AG04449 (cell line): ENCODE measurements around the gene MAD1L1.

ENCODE experiments used
- CTCF ChIA-PET: fragments of 350-600 bp; formaldehyde crosslinking; extraction: SDS; loops from one replicate; lab custom pipeline; 2021; ENCODE audit warnings: antibody characterized with exemption; lab: Yijun Ruan, JAX
- POLR2A ChIA-PET: fragments of 400-600, 350-600 bp; formaldehyde crosslinking; extraction: SDS; loops from one replicate; lab custom pipeline; 2020; ENCODE audit warnings: antibody characterized with exemption, inconsistent platforms; lab: Yijun Ruan, JAX
- DNase-seq: peaks from one replicate; pipeline ENCODE4 v3.0.0-alpha.2; 2010; ENCODE audit warnings: low read depth, low spot score
- H3K4me3 ChIP-seq: 2 replicates; pipeline ENCODE4 v1.5.1; 2011; ENCODE audit warnings: low read depth, mild to moderate bottlenecking, control low read depth, low read length
- CTCF ChIP-seq: IDR thresholded peaks from one replicate; pipeline ENCODE4 v1.5.1; 2011; ENCODE audit warnings: mild to moderate bottlenecking, moderate library complexity, low read length, control low read depth, inconsistent platforms; ENCODE audit not compliant: insufficient read depth; ENCODE audit errors: missing control alignments

The MAD1L1 gene

DNA sequence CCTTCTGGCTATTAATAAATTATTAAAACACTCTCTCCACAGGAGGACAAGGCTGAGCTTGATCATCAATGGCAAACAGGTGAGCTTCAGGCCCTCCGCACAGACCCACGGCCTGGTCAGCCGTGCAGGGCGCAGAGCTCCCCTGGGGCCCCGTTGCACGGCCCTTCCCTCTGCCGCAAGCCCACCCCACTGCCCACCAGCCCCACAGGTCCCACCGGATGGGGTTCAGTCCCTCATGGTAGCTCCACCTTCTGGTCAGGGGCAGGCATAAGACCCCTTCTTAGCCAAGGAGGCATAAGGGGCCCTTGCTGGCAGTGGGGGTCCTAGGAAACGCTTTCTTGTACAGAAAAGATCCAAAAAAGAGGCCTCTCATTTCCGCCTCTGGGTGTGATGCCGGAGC is 84.6 kb downstream of the MAD1L1 start:
- CTCF ChIA-PET: interaction anchor here (1.2 kb wide), 1 partner anchor 9 kb away, joined by 4 read pairs; no protein-coding TSS in a partner anchor
- no peak for DNase-seq
- POLR2A ChIA-PET: no interaction called here
- no peak overlapping the region for H3K4me3 ChIP-seq
- no peak for TF ChIP-seq CTCF

DNA sequence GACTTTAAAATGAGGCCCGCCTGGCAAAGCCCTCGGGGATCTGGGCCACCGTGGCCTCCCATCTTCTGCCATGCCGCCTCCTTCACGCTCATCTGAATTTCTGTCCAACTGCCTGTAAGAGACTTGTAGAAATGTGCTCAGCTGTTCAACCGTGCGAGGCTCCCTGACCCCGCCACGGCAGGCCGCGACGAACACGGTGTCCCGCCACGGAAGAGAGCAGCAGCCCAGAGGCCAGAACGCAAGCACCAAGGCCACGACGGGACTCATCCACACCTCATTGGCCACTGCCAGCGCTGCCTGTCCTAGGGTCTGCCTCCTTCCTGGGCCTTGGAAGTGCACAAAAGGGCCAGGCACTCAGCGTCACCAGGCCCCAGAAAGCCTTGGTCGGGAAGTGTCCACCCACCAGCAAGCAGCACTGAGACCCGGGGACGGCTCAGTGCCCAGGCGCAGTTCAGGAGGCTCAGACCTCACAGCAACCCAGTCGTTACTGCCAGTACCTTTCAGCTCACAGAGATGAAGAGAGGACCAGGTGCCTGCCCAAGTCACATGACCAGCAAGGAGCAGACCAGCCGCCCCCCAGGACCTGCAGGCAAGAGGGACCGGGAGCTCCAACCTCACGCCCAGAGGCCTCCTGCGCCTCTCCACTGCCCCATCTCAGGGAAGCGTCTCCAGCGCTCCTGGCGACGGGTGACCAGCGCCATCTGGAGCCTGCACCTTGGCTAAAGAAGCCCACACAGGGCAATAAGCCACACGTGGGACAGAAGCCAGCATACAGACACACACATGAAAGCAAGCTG is 85.9 kb downstream of the MAD1L1 start:
- TF ChIP-seq CTCF: no peak
- H3K4me3 ChIP-seq: no peak overlapping the region
- no peak for DNase-seq
- ChIA-PET POLR2A (no interaction called here), CTCF (interaction anchor here (1.2 kb wide), 1 partner anchor 11 kb away, joined by 4 read pairs; no protein-coding TSS in a partner anchor)

- CTCF ChIA-PET: interaction anchor here (0.9 kb wide), 2 partner anchors 8 to 233 kb away, joined by 3 to 4 read pairs; no protein-coding TSS in a partner anchor
- POLR2A ChIA-PET: no interaction called here
- H3K4me3 ChIP-seq: no peak overlapping the region
- no peak for TF ChIP-seq CTCF
- no peak for DNase-seq
These were observed 86.7 kb downstream of the MAD1L1 start for GRCh38 chr7:2145835-2146580.

- TF ChIP-seq CTCF: no peak
- H3K4me3 ChIP-seq: no peak overlapping the region
- no peak for DNase-seq
- POLR2A ChIA-PET: no interaction called here
- CTCF ChIA-PET: interaction anchor here (0.9 kb wide), 1 partner anchor 9 kb away, joined by 4 read pairs; no protein-coding TSS in a partner anchor
These were observed 87.8 kb downstream of the MAD1L1 start for GRCh38 chr7:2144926-2145325.

DNA sequence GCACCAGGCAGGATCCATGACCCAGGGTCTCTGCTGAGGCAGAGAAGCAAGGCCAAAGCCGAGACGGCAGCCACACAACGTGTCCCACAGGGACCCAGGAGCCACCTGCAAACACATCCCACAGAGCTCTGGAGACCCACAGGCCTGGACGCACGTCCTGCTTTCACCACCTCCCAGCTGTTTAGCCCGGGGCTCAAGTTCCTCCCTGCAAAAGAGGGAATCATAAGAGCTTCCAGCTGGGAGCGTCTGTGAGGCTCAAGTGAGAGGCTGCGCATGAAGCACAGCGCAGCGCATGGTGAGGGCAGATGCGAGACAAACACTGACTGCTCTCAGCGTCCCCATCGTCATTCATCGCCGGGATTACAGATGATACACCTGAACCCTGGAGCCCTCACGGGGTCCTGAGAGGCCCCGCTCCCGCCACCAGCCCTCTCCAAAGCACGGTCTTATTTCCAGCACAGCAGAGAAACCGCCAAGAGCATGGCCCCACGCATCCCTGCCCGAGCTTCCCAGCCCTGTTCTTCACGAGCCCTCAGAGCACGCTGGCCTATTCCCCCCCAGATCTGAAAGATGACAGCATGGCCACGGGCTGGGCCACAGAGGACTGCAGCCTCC is 88.7 kb downstream of the MAD1L1 start:
- TF ChIP-seq CTCF: no peak
- no peak for DNase-seq
- CTCF ChIA-PET: no interaction called here
- POLR2A ChIA-PET: no interaction called here
- H3K4me3 ChIP-seq: no peak overlapping the region
